K562 (cell line): ENCODE results near the gene IGFALS. TPM values are rescaled to one million over a fixed set of nuclear protein-coding genes. Genes with fewer than 3 reads are reported as not detected.

Experiments used
- BRF2 ChIP-seq: IDR thresholded peaks from 3 replicates; pipeline ENCODE4 v1.6.1; 2011; ENCODE audit warnings: borderline replicate concordance, mild to moderate bottlenecking; ENCODE audit not compliant: insufficient read length, insufficient read depth
- CUX1 ChIP-seq: fragments of 200-800 bp; sonication (Bioruptor generic); IDR thresholded peaks from 2 replicates; pipeline ENCODE4 v1.6.1; 2016; ENCODE audit warnings: missing genetic modification characterization, missing compliant biosample characterization
- ETV5 ChIP-seq: sonication (generic); formaldehyde crosslinking; IDR thresholded peaks from 2 replicates; pipeline ENCODE4 v1.4.0; 2020; ENCODE audit warnings: low read depth, mild to moderate bottlenecking, missing genetic modification reagents
- HMBOX1 ChIP-seq: sonication (generic); IDR thresholded peaks from 2 replicates; pipeline ENCODE4 v1.6.1; 2016
- NFXL1 ChIP-seq: fragments of 450-650 bp; formaldehyde crosslinking; IDR thresholded peaks from 2 replicates; pipeline ENCODE4 v1.4.0; 2021; ENCODE audit warnings: mild to moderate bottlenecking
- NR0B1 ChIP-seq: fragments of 450-650 bp; IDR thresholded peaks from one replicate; pipeline ENCODE4 v1.6.1; 2018; ENCODE audit warnings: mild to moderate bottlenecking, moderate library complexity; ENCODE audit not compliant: partially characterized antibody
- POLR2B ChIP-seq: fragments of 450-650 bp; IDR thresholded peaks from 2 replicates; pipeline ENCODE4 v1.6.1; 2018; ENCODE audit warnings: low read depth; ENCODE audit not compliant: partially characterized antibody
- PYGO2 ChIP-seq: fragments of 450-650 bp; IDR thresholded peaks from 2 replicates; pipeline ENCODE4 v1.6.1; 2016; ENCODE audit warnings: mild to moderate bottlenecking, missing genetic modification characterization, moderate library complexity, missing compliant biosample characterization
- WHSC1 ChIP-seq: IDR thresholded peaks from one replicate; pipeline ENCODE4 v1.6.1; 2012; ENCODE audit warnings: low read length, control low read depth, inconsistent platforms
- YY1 ChIP-seq, 3 experiments: IDR thresholded peaks; 2 replicates each; pipeline ENCODE4 v1.6.1; 2011; ENCODE audit warnings: low read length in 2 of 3, mild to moderate bottlenecking in 2 of 3, moderate library complexity in 2 of 3, borderline replicate concordance in 1 of 3, control low read depth in 1 of 3, low read depth in 1 of 3; ENCODE audit not compliant: insufficient read depth in 3 of 3, insufficient replicate concordance in 2 of 3, control insufficient read depth in 1 of 3, insufficient read length in 1 of 3; ENCODE audit errors: extremely low read depth in 1 of 3
- ZC3H8 ChIP-seq: fragments of 450-650 bp; IDR thresholded peaks from 2 replicates; pipeline ENCODE4 v1.6.1; 2017
- ZNF280B ChIP-seq: fragments of 250-450 bp; sonication (Bioruptor Pico); IDR thresholded peaks from 2 replicates; pipeline ENCODE4 v1.5.1; 2021; ENCODE audit warnings: mild to moderate bottlenecking
- ZNF717 ChIP-seq: fragments of 250-450 bp; sonication (Bioruptor Pico); IDR thresholded peaks from 2 replicates; pipeline ENCODE4 v1.5.0; 2021
- polyA plus RNA-seq, 8 experiments: library from polyadenylated mRNA; depleted of rRNA in 4 of 8; stranded (reverse) in 5 of 8; unstranded in 3 of 8; fragments of >200 nt; fragmentation: Nextera tagmentation in 2 of 8; fragmentation: Illumina TruSeq in 1 of 8; extraction: Ambion mirVana in 2 of 8; extraction: Trizol in 1 of 8; gene quantifications; 2 replicates each; pipeline versions ENCODE4 v1.2.1 to v1.2.3, GENCODE V29; 2011 to 2014; ENCODE audit warnings: inconsistent platforms in 1 of 8, missing spikeins in 1 of 8
- total RNA-seq, 7 experiments: library from RNA; depleted of rRNA in 6 of 7; stranded (reverse); fragments of >200 nt in 6 of 7; fragmentation: Illumina TruSeq in 2 of 7; extraction: Trizol in 2 of 7; gene quantifications; 2 replicates each; pipeline versions ENCODE4 v1.2.1 to v1.2.3, GENCODE V29; 2011 to 2021; ENCODE audit warnings: low replicate concordance in 1 of 7

Gene IGFALS
- total and polyA plus RNA-seq, 9 of the 15 experiments (the other 6 are each of a cell fraction or from before 2014, with no cell fraction given): not detected

GRCh38 chr16:1832838-1833454 lies 39.4 kb upstream of the IGFALS start (continued):
- TF ChIP-seq ZNF280B (CRISPR knock-in tag) (no peak), ZC3H8 (no peak), YY1 (IDR thresholded peaks at IDR 0.05; ENCODE audit: borderline replicate concordance in 1 of 3, control insufficient read depth in 1 of 3, extremely low read depth in 1 of 3, insufficient read depth in 3 of 3, insufficient read length in 1 of 3, insufficient replicate concordance in 2 of 3, low read depth in 1 of 3, low read length in 2 of 3) (no peak), HMBOX1 (peak; percentile 94), POLR2B (no peak), NFXL1 (CRISPR knock-in tag) (no peak), BRF2 (no peak), NR0B1 (no peak), ETV5 (CRISPR knock-in tag) (no peak), WHSC1 (no peak), PYGO2 (tag) (no peak), CUX1 (CRISPR knock-in tag) (no peak), ZNF717 (no peak)
